ENCODE data around the gene TDRKH.

DNA sequence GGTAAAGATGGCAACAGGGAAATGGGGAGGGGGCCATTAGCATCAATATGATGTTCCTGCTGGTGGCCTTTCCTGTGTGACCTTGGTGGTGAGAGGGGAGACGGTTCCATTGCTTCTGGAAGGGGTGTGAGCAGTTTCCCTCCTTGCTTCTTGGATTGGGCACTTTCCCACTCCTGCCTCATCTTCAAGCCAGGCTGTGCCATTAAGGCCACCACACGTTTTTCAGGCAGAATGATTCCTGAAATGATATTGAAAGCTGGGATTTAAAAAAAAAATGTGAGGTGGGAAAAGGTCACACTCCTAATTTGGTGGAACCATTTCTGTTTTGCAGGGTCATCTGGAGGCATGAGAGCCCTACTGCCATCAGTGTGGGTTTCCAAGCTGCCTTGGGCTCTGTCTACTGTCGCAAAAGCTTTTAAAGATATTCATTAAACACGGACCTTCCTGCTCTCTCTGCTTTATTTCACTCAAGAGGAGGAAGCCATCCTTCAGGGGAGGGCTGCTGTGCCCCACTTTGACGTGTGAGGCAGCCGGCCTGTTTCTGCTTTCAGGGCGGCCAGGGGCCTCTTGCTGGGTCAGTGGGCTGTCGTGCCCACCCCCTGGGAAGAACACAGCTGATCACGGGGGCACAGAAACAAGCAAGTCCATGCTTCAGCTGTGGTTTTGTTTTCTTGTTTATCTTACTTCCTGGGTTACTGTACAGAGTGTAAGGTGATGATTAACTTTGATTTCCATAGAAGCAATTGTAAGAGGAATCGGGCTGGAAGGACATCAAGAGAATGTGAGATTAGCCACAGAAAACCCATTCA lies 60.9 kb downstream of the TDRKH start:
- TF ChIP-seq, protein P1, sequence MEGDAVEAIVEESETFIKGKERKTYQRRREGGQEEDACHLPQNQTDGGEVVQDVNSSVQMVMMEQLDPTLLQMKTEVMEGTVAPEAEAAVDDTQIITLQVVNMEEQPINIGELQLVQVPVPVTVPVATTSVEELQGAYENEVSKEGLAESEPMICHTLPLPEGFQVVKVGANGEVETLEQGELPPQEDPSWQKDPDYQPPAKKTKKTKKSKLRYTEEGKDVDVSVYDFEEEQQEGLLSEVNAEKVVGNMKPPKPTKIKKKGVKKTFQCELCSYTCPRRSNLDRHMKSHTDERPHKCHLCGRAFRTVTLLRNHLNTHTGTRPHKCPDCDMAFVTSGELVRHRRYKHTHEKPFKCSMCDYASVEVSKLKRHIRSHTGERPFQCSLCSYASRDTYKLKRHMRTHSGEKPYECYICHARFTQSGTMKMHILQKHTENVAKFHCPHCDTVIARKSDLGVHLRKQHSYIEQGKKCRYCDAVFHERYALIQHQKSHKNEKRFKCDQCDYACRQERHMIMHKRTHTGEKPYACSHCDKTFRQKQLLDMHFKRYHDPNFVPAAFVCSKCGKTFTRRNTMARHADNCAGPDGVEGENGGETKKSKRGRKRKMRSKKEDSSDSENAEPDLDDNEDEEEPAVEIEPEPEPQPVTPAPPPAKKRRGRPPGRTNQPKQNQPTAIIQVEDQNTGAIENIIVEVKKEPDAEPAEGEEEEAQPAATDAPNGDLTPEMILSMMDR (conservative IDR thresholded peaks at IDR 0.05): no peak
- TF ChIP-seq ZFX (IDR thresholded peaks at IDR 0.05): no peak
